Esophagus muscularis mucosa (tissue), 4 donors: ENCODE results near the gene RBP3.

Source experiments
- CTCF ChIP-seq, 3 experiments: fragments of 200-600 bp in 2 of 3; fragments of 450-650 bp in 1 of 3; sonication (generic) in 2 of 3; IDR thresholded peaks; one replicate each; pipeline ENCODE4 v1.5.1; 2017 to 2019; ENCODE audit warnings: antibody characterized with exemption in 3 of 3, mild to moderate bottlenecking in 2 of 3, moderate library complexity in 1 of 3
- EP300 ChIP-seq: sonication (generic); formaldehyde crosslinking; IDR thresholded peaks from one replicate; pipeline ENCODE4 v1.6.1; 2017; ENCODE audit warnings: antibody characterized with exemption
- POLR2A ChIP-seq: fragments of 450-650 bp; IDR thresholded peaks from one replicate; pipeline ENCODE4 v1.6.1; 2017; ENCODE audit warnings: antibody characterized with exemption, moderate library complexity, mild to moderate bottlenecking, low read depth
- POLR2AphosphoS5 ChIP-seq, 2 donors: sonication (generic); formaldehyde crosslinking; IDR thresholded peaks; one replicate each; pipeline ENCODE4 v1.6.1; 2017; ENCODE audit warnings: antibody characterized with exemption in 2 of 2

GRCh38 chr10:47300429-47300931 is 47.7 kb upstream of the RBP3 start:
- TF ChIP-seq POLR2AphosphoS5 (IDR thresholded peaks at IDR 0.05) (no peak), CTCF (IDR thresholded peaks at IDR 0.05) (peak in 1 of 3 experiments; percentile 4), POLR2A (no peak), EP300 (no peak)
